ENCODE results near the gene SNRPA. TPM values are rescaled to one million over a fixed set of nuclear protein-coding genes. Genes with fewer than 3 reads are reported as not detected.

Gene SNRPA
- total RNA-seq, 2 donors from 2014 or later = 18.7 to 42.2 TPM

GRCh38 chr19:40736661-40737060 lies 14.3 kb upstream of the SNRPA start:
- intact Hi-C loops (cut with DNase I) = no loop called here
- Histone ChIP-seq H3K27me3 (no peaks in the 10 kb centered on the region), H3K4me3 (no peak overlapping the region), H3K36me3 (replicated peaks in 1 of 2; ENCODE audit: insufficient read depth in 1 of 2, low read depth in 2 of 2) (peaks cover 9 to 32% of the 10 kb centered on the region in 2 donors), H3K4me1 (no peaks in the 10 kb centered on the region), H3K9me3 (no peaks in the 10 kb centered on the region), H3K27ac (no peak overlapping the region)
- DNase-seq (no peak), ATAC-seq (no peak)
- whole genome bisulfite sequencing, 2 donors = 86 to 92% methylated on average over 7 to 9 of the region's 9 CpGs
- no peak for TF ChIP-seq POLR2A (IDR thresholded peaks at IDR 0.05)
- TF ChIP-seq, protein P1, sequence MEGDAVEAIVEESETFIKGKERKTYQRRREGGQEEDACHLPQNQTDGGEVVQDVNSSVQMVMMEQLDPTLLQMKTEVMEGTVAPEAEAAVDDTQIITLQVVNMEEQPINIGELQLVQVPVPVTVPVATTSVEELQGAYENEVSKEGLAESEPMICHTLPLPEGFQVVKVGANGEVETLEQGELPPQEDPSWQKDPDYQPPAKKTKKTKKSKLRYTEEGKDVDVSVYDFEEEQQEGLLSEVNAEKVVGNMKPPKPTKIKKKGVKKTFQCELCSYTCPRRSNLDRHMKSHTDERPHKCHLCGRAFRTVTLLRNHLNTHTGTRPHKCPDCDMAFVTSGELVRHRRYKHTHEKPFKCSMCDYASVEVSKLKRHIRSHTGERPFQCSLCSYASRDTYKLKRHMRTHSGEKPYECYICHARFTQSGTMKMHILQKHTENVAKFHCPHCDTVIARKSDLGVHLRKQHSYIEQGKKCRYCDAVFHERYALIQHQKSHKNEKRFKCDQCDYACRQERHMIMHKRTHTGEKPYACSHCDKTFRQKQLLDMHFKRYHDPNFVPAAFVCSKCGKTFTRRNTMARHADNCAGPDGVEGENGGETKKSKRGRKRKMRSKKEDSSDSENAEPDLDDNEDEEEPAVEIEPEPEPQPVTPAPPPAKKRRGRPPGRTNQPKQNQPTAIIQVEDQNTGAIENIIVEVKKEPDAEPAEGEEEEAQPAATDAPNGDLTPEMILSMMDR (IDR thresholded peaks at IDR 0.05) = no peak

GRCh38 chr19:40737102-40737644 lies 13.8 kb upstream of the SNRPA start:
- H3K36me3 ChIP-seq (replicated peaks in 1 of 2; ENCODE audit: insufficient read depth in 1 of 2, low read depth in 2 of 2) = peaks cover 9 to 32% of the 10 kb centered on the region in 2 donors
- no peak for DNase-seq
- no peaks in the 10 kb centered on the region for H3K27me3 ChIP-seq
- no peak for ATAC-seq
- no peak overlapping the region for H3K4me3 ChIP-seq
- no peaks in the 10 kb centered on the region for H3K4me1 ChIP-seq
- no peak overlapping the region for H3K27ac ChIP-seq
- no peaks in the 10 kb centered on the region for H3K9me3 ChIP-seq
- 95 to 97% methylated on average over 6 to 7 of the region's 9 CpGs for WGBS, 2 donors
- intact Hi-C loops (cut with DNase I) = no loop called here
- TF ChIP-seq, protein P1 (IDR thresholded peaks at IDR 0.05) = no peak
- no peak for TF ChIP-seq POLR2A (IDR thresholded peaks at IDR 0.05)

- intact Hi-C loops (cut with DNase I) = no loop called here
- no peaks in the 10 kb centered on the region for H3K27me3 ChIP-seq
- peaks cover 0 to 25% of the 10 kb centered on the region in 2 donors for H3K36me3 ChIP-seq (replicated peaks in 1 of 2; ENCODE audit: insufficient read depth in 1 of 2, low read depth in 2 of 2)
- H3K27ac ChIP-seq = no peak overlapping the region
- DNase-seq (no peak), ATAC-seq (no peak)
- 87 to 94% methylated on average over 12 to 20 of the region's 22 CpGs for WGBS, 2 donors
- H3K4me1 ChIP-seq = no peaks in the 10 kb centered on the region
- H3K4me3 ChIP-seq = no peak overlapping the region
- no peaks in the 10 kb centered on the region for H3K9me3 ChIP-seq
- TF ChIP-seq, protein P1 (IDR thresholded peaks at IDR 0.05) = no peak
- no peak for TF ChIP-seq POLR2A (IDR thresholded peaks at IDR 0.05)
These were observed 11.8 kb upstream of the SNRPA start for GRCh38 chr19:40739030-40739839.

GRCh38 chr19:40739871-40740703 lies 10.9 kb upstream of the SNRPA start:
- Histone ChIP-seq H3K36me3 (replicated peaks in 1 of 2; ENCODE audit: insufficient read depth in 1 of 2, low read depth in 2 of 2) (peaks cover 0 to 21% of the 10 kb centered on the region in 2 donors), H3K4me1 (peaks cover 5% of the 10 kb centered on the region), H3K9me3 (no peaks in the 10 kb centered on the region), H3K4me3 (no peak overlapping the region), H3K27ac (no peak overlapping the region), H3K27me3 (no peaks in the 10 kb centered on the region)
- no peak for ATAC-seq
- intact Hi-C loops (cut with DNase I) = no loop called here
- WGBS, 2 donors = 85 to 93% methylated on average over 8 to 16 of the region's 16 CpGs
- DNase-seq = no peak
- TF ChIP-seq, protein P1 (IDR thresholded peaks at IDR 0.05) = no peak
- TF ChIP-seq POLR2A (IDR thresholded peaks at IDR 0.05) = no peak

Measured in body of pancreas (tissue), 4 donors.